ENCODE measurements around the gene ENKUR.
"Not testable (repeated sequence)": the region's sequence is repeated elsewhere in the genome, so short reads cannot be mapped to it uniquely, and the experiment has no call there.

The ENKUR gene

GRCh38 chr10:25018703-25019102 is 2.7 kb upstream of the ENKUR start:
- Histone ChIP-seq H3K4me3 (ENCODE audit: low read depth, low read length) (no peak overlapping the region), H3K27me3 (ENCODE audit: control insufficient read depth, insufficient read depth, low read length) (no peaks in the 10 kb centered on the region)

GRCh38 chr10:25017661-25018060 is 1.7 kb upstream of the ENKUR start:
- H3K4me1 ChIP-seq (ENCODE audit: control insufficient read depth, insufficient read depth, low read length): no peaks in the 10 kb centered on the region
- H3K27me3 ChIP-seq (ENCODE audit: control insufficient read depth, insufficient read depth, low read length): no peaks in the 10 kb centered on the region
- H3K36me3 ChIP-seq (ENCODE audit: control insufficient read depth, insufficient read depth, low read length): no peaks in the 10 kb centered on the region
- H3K9ac ChIP-seq (ENCODE audit: low read depth, low read length): no peak overlapping the region
- no peak overlapping the region for H3K4me3 ChIP-seq (ENCODE audit: low read depth, low read length)
- no peaks in the 10 kb centered on the region for H3K9me3 ChIP-seq (ENCODE audit: control insufficient read depth, insufficient read depth, low read length)

More at GRCh38 chr10:25018703-25019102, 2.7 kb upstream of the ENKUR start:
- H3K9ac ChIP-seq (ENCODE audit: low read depth, low read length): no peak overlapping the region
- H3K36me3 ChIP-seq (ENCODE audit: control insufficient read depth, insufficient read depth, low read length): no peaks in the 10 kb centered on the region
- H3K4me1 ChIP-seq (ENCODE audit: control insufficient read depth, insufficient read depth, low read length): no peaks in the 10 kb centered on the region
- H3K9me3 ChIP-seq (ENCODE audit: control insufficient read depth, insufficient read depth, low read length): no peaks in the 10 kb centered on the region

- Histone ChIP-seq H3K4me3 (ENCODE audit: low read depth, low read length) (peak overlapping the region; percentile 84), H3K9ac (ENCODE audit: low read depth, low read length) (peak overlapping the region; percentile 6)
These were observed 1.2 kb upstream of the ENKUR start for GRCh38 chr10:25017154-25017590.

GRCh38 chr10:25016376-25017153 is 607 bp upstream of the ENKUR start, which contains the start of gene THNSL1:
THNSL1 (plus strand) TSS chr10:25016612; CDS start chr10:25023224, 6,612 bp downstream.
- H3K4me3 ChIP-seq (ENCODE audit: low read depth, low read length): peak within 1 kb of the TSS; percentile 84
- H3K9me3 ChIP-seq (ENCODE audit: control insufficient read depth, insufficient read depth, low read length): no peaks in the 10 kb centered on the region
- H3K36me3 ChIP-seq (ENCODE audit: control insufficient read depth, insufficient read depth, low read length): no peaks in the 10 kb centered on the region
- no peaks in the 10 kb centered on the region for H3K27me3 ChIP-seq (ENCODE audit: control insufficient read depth, insufficient read depth, low read length)
- H3K9ac ChIP-seq (ENCODE audit: low read depth, low read length): peak within 1 kb of the TSS; percentile 82
- no peaks in the 10 kb centered on the region for H3K4me1 ChIP-seq (ENCODE audit: control insufficient read depth, insufficient read depth, low read length)

More at GRCh38 chr10:25017154-25017590, 1.2 kb upstream of the ENKUR start:
- Histone ChIP-seq H3K4me1 (ENCODE audit: control insufficient read depth, insufficient read depth, low read length) (no peaks in the 10 kb centered on the region), H3K36me3 (ENCODE audit: control insufficient read depth, insufficient read depth, low read length) (no peaks in the 10 kb centered on the region), H3K27me3 (ENCODE audit: control insufficient read depth, insufficient read depth, low read length) (no peaks in the 10 kb centered on the region), H3K9me3 (ENCODE audit: control insufficient read depth, insufficient read depth, low read length) (no peaks in the 10 kb centered on the region)

- no peak overlapping the region for H3K9ac ChIP-seq (ENCODE audit: low read depth, low read length)
- no peaks in the 10 kb centered on the region for H3K27me3 ChIP-seq (ENCODE audit: control insufficient read depth, insufficient read depth, low read length)
These were observed 1.4 kb downstream of the ENKUR start for GRCh38 chr10:25014579-25014978.

GRCh38 chr10:25011591-25011990 is 4.4 kb downstream of the ENKUR start:
- not testable (repeated sequence) for H3K9me3 ChIP-seq (ENCODE audit: control insufficient read depth, insufficient read depth, low read length); H3K9ac ChIP-seq (ENCODE audit: low read depth, low read length); H3K27me3 ChIP-seq (ENCODE audit: control insufficient read depth, insufficient read depth, low read length); H3K4me3 ChIP-seq (ENCODE audit: low read depth, low read length); H3K36me3 ChIP-seq (ENCODE audit: control insufficient read depth, insufficient read depth, low read length); H3K4me1 ChIP-seq (ENCODE audit: control insufficient read depth, insufficient read depth, low read length)

More at GRCh38 chr10:25014579-25014978, 1.4 kb downstream of the ENKUR start:
- H3K4me1 ChIP-seq (ENCODE audit: control insufficient read depth, insufficient read depth, low read length): no peaks in the 10 kb centered on the region
- no peak overlapping the region for H3K4me3 ChIP-seq (ENCODE audit: low read depth, low read length)
- H3K36me3 ChIP-seq (ENCODE audit: control insufficient read depth, insufficient read depth, low read length): no peaks in the 10 kb centered on the region
- no peaks in the 10 kb centered on the region for H3K9me3 ChIP-seq (ENCODE audit: control insufficient read depth, insufficient read depth, low read length)

- Histone ChIP-seq H3K9me3 (ENCODE audit: control insufficient read depth, insufficient read depth, low read length) (no peaks in the 10 kb centered on the region), H3K27me3 (ENCODE audit: control insufficient read depth, insufficient read depth, low read length) (no peaks in the 10 kb centered on the region), H3K4me3 (ENCODE audit: low read depth, low read length) (no peak overlapping the region), H3K4me1 (ENCODE audit: control insufficient read depth, insufficient read depth, low read length) (no peaks in the 10 kb centered on the region), H3K9ac (ENCODE audit: low read depth, low read length) (no peak overlapping the region), H3K36me3 (ENCODE audit: control insufficient read depth, insufficient read depth, low read length) (no peaks in the 10 kb centered on the region)
These were observed 17.9 kb downstream of the ENKUR start for GRCh38 chr10:24998044-24998443.

- no peak overlapping the region for H3K9ac ChIP-seq (ENCODE audit: low read depth, low read length)
- H3K9me3 ChIP-seq (ENCODE audit: control insufficient read depth, insufficient read depth, low read length): no peaks in the 10 kb centered on the region
- H3K36me3 ChIP-seq (ENCODE audit: control insufficient read depth, insufficient read depth, low read length): no peaks in the 10 kb centered on the region
- no peaks in the 10 kb centered on the region for H3K4me1 ChIP-seq (ENCODE audit: control insufficient read depth, insufficient read depth, low read length)
- no peak overlapping the region for H3K4me3 ChIP-seq (ENCODE audit: low read depth, low read length)
- H3K27me3 ChIP-seq (ENCODE audit: control insufficient read depth, insufficient read depth, low read length): no peaks in the 10 kb centered on the region
These were observed 20.9 kb downstream of the ENKUR start for GRCh38 chr10:24995072-24995471.

GRCh38 chr10:24993237-24993958 is 22.6 kb downstream of the ENKUR start:
- Histone ChIP-seq H3K27me3 (ENCODE audit: control insufficient read depth, insufficient read depth, low read length) (no peaks in the 10 kb centered on the region), H3K9me3 (ENCODE audit: control insufficient read depth, insufficient read depth, low read length) (no peaks in the 10 kb centered on the region), H3K9ac (ENCODE audit: low read depth, low read length) (no peak overlapping the region), H3K4me3 (ENCODE audit: low read depth, low read length) (no peak overlapping the region), H3K4me1 (ENCODE audit: control insufficient read depth, insufficient read depth, low read length) (no peaks in the 10 kb centered on the region), H3K36me3 (ENCODE audit: control insufficient read depth, insufficient read depth, low read length) (no peaks in the 10 kb centered on the region)

- Histone ChIP-seq H3K4me1 (ENCODE audit: control insufficient read depth, insufficient read depth, low read length) (no peaks in the 10 kb centered on the region), H3K4me3 (ENCODE audit: low read depth, low read length) (no peak overlapping the region), H3K27me3 (ENCODE audit: control insufficient read depth, insufficient read depth, low read length) (no peaks in the 10 kb centered on the region), H3K36me3 (ENCODE audit: control insufficient read depth, insufficient read depth, low read length) (no peaks in the 10 kb centered on the region), H3K9ac (ENCODE audit: low read depth, low read length) (no peak overlapping the region), H3K9me3 (ENCODE audit: control insufficient read depth, insufficient read depth, low read length) (no peaks in the 10 kb centered on the region)
These were observed 23.3 kb downstream of the ENKUR start for GRCh38 chr10:24992512-24993133.

GRCh38 chr10:24991298-24991697 is 24.7 kb downstream of the ENKUR start:
- Histone ChIP-seq H3K27me3 (ENCODE audit: control insufficient read depth, insufficient read depth, low read length) (no peaks in the 10 kb centered on the region), H3K9ac (ENCODE audit: low read depth, low read length) (no peak overlapping the region), H3K9me3 (ENCODE audit: control insufficient read depth, insufficient read depth, low read length) (no peaks in the 10 kb centered on the region), H3K36me3 (ENCODE audit: control insufficient read depth, insufficient read depth, low read length) (no peaks in the 10 kb centered on the region), H3K4me1 (ENCODE audit: control insufficient read depth, insufficient read depth, low read length) (no peaks in the 10 kb centered on the region), H3K4me3 (ENCODE audit: low read depth, low read length) (no peak overlapping the region)

Measured in iPS-15b (cell line).